ENCODE data around the gene MRFAP1.
"Not testable (repeated sequence)": the region's sequence is repeated elsewhere in the genome, so short reads cannot be mapped to it uniquely, and the experiment has no call there.

Gene MRFAP1

GRCh38 chr4:6641164-6641970, 882 bp downstream of the MRFAP1 start:
- Histone ChIP-seq H3K4me1 (ENCODE audit: control insufficient read depth, insufficient read depth, low read length) (peaks cover 14% of the 10 kb centered on the region), H3K27ac (ENCODE audit: low read depth, low read length) (peak overlapping the region; percentile 89; the same call in 1 of the 2 replicates), H3K9ac (ENCODE audit: low read length) (peak overlapping the region; percentile 95), H3K36me3 (ENCODE audit: control insufficient read depth, insufficient read depth, low read length) (peaks cover 16% of the 10 kb centered on the region), H3K4me3 (ENCODE audit: low read depth, low read length) (peak overlapping the region; percentile 98), H3K9me3 (ENCODE audit: control insufficient read depth, insufficient read depth, low read depth, low read length) (no peaks in the 10 kb centered on the region), H3K27me3 (ENCODE audit: control insufficient read depth, insufficient read depth, low read length) (no peaks in the 10 kb centered on the region)

DNA sequence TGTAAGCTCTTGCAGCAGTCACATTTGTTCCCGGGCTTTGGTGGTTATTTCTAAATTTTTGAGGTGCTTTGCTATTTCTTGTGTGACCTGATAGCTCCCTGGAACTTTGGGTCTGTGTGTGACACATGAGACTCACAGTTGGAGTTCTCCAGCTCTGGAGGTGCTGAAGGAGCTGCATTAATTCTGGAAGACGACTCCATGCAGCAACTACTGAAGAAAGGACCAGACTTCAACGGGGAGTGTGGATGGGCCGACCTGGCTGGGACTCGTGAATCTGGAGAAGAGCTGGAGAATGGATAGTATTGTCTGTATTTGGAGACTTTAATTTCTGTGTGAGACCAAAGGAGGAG, 1.5 kb downstream of the MRFAP1 start:
- Histone ChIP-seq H3K27ac (ENCODE audit: low read depth, low read length) (no peak overlapping the region), H3K4me1 (ENCODE audit: control insufficient read depth, insufficient read depth, low read length) (peaks cover 14% of the 10 kb centered on the region), H3K36me3 (ENCODE audit: control insufficient read depth, insufficient read depth, low read length) (peaks cover 16% of the 10 kb centered on the region), H3K9me3 (ENCODE audit: control insufficient read depth, insufficient read depth, low read depth, low read length) (no peaks in the 10 kb centered on the region), H3K4me3 (ENCODE audit: low read depth, low read length) (peak overlapping the region; percentile 98), H3K27me3 (ENCODE audit: control insufficient read depth, insufficient read depth, low read length) (no peaks in the 10 kb centered on the region), H3K9ac (ENCODE audit: low read length) (peak overlapping the region; percentile 95)

- Histone ChIP-seq H3K4me1 (ENCODE audit: control insufficient read depth, insufficient read depth, low read length) (peaks cover 14% of the 10 kb centered on the region), H3K9me3 (ENCODE audit: control insufficient read depth, insufficient read depth, low read depth, low read length) (no peaks in the 10 kb centered on the region), H3K4me3 (ENCODE audit: low read depth, low read length) (0 out of 2 replicates have a peak overlapping the region, but pooled peaks have one; percentile 0), H3K27me3 (ENCODE audit: control insufficient read depth, insufficient read depth, low read length) (no peaks in the 10 kb centered on the region), H3K27ac (ENCODE audit: low read depth, low read length) (no peak overlapping the region), H3K9ac (ENCODE audit: low read length) (no peak overlapping the region), H3K36me3 (ENCODE audit: control insufficient read depth, insufficient read depth, low read length) (peaks cover 16% of the 10 kb centered on the region)
These were observed 2.8 kb downstream of the MRFAP1 start for GRCh38 chr4:6643141-6643847.

DNA sequence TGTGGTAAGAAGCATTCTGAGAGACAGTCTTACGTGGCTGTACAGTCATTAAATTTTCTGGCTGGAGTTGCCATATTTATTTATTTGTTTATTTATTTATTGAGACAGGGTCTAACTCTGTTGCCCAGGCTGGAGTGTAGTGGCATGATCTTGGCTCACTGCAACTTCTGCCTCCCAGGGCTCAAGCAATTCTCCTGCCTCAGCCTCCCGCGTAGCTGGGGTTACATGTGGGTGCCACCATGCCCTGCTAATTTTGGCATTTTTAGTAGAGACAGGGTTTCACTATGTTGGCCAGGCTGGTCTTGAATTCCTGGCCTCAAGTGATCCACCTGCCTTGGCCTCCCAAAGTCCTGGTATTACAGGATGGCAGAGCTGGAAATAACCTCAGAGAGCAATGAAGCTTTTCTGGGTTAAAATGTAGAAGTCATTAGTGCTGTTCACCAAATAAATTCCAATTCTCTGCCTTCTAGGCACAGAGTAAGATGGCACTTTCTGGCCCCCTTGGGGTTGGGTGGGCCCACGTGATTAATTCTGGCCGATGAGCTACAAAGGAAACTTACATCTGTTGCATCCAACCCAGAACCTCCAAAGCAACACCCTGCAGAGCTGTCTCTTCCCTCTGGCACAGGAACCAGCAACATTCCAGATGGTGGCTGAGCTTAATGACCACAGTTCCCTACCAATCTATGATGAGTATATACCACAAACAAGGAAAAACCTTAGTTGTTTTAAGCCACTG, 4.5 kb downstream of the MRFAP1 start:
- Histone ChIP-seq H3K4me3 (ENCODE audit: low read depth, low read length) (no peak overlapping the region), H3K36me3 (ENCODE audit: control insufficient read depth, insufficient read depth, low read length) (peaks cover 16% of the 10 kb centered on the region), H3K9me3 (ENCODE audit: control insufficient read depth, insufficient read depth, low read depth, low read length) (no peaks in the 10 kb centered on the region), H3K27ac (ENCODE audit: low read depth, low read length) (no peak overlapping the region), H3K27me3 (ENCODE audit: control insufficient read depth, insufficient read depth, low read length) (no peaks in the 10 kb centered on the region), H3K4me1 (ENCODE audit: control insufficient read depth, insufficient read depth, low read length) (peaks cover 14% of the 10 kb centered on the region), H3K9ac (ENCODE audit: low read length) (no peak overlapping the region)

DNA sequence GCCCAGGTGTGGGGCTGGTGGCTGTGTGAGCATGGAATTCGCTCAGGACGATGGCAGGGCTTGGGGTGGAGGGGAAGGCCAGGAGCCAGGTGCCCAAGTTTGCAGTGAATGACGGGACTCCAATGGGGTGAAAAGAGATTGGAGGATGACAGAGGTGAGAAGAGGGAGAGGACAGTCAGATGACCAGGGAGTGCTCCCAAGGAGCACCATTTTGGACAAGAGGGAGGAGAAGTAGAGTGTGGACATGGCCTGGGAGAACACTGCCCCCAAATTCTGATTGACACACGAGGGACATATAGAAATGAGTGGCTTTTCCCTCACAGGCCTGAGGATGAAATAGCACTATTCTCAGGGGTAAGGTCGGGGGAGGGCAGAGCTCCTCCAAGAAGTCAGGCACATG, 6.7 kb downstream of the MRFAP1 start:
- Histone ChIP-seq H3K27me3 (ENCODE audit: control insufficient read depth, insufficient read depth, low read length) (no peaks in the 10 kb centered on the region), H3K9me3 (ENCODE audit: control insufficient read depth, insufficient read depth, low read depth, low read length) (no peaks in the 10 kb centered on the region), H3K36me3 (ENCODE audit: control insufficient read depth, insufficient read depth, low read length) (peaks cover 9% of the 10 kb centered on the region), H3K27ac (ENCODE audit: low read depth, low read length) (no peak overlapping the region), H3K4me3 (ENCODE audit: low read depth, low read length) (no peak overlapping the region), H3K9ac (ENCODE audit: low read length) (no peak overlapping the region), H3K4me1 (ENCODE audit: control insufficient read depth, insufficient read depth, low read length) (peaks cover 9% of the 10 kb centered on the region; the same call in 1 of the 2 replicates)

DNA sequence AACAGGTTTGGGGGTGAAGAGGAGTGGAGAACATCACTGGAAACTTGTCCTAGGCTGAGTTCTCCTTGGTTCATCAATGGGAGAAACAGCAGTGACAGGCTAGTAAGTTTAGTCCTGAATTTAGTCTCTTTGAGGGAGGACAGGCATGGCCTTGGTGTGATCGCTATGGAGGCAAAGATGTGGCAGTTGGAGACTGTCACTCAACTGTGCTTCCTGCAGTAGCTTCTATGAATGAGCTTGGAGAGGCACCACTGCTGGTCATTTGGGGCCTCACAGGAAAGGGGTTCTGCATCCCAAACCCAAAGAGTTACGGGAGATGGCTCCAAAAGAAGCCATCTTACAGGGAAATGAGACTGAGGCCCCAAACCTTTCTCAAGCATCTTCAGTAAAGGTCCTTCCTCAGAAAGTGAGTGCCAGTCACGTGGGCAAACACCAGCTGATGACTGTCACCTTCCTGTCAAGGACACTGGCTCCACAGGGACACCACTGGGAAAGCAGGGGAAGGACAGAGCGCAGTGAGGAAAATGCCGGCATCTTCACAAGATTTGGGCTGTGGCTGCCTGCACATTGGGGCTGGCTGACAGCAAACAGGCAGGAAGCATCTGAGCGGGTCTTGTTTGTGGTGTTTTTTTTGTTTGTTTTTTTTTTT, 7.2 kb downstream of the MRFAP1 start:
- Histone ChIP-seq H3K4me1 (ENCODE audit: control insufficient read depth, insufficient read depth, low read length) (0 out of 2 replicates have a peak, but pooled peaks cover 6% of the 10 kb centered on the region), H3K36me3 (ENCODE audit: control insufficient read depth, insufficient read depth, low read length) (peaks cover 4% of the 10 kb centered on the region), H3K9me3 (ENCODE audit: control insufficient read depth, insufficient read depth, low read depth, low read length) (no peaks in the 10 kb centered on the region), H3K9ac (ENCODE audit: low read length) (no peak overlapping the region), H3K4me3 (ENCODE audit: low read depth, low read length) (no peak overlapping the region), H3K27me3 (ENCODE audit: control insufficient read depth, insufficient read depth, low read length) (no peaks in the 10 kb centered on the region), H3K27ac (ENCODE audit: low read depth, low read length) (no peak overlapping the region)

GRCh38 chr4:6649216-6649615, 8.7 kb downstream of the MRFAP1 start:
- no peaks in the 10 kb centered on the region for H3K9me3 ChIP-seq (ENCODE audit: control insufficient read depth, insufficient read depth, low read depth, low read length)
- no peak overlapping the region for H3K4me3 ChIP-seq (ENCODE audit: low read depth, low read length)
- no peaks in the 10 kb centered on the region for H3K4me1 ChIP-seq (ENCODE audit: control insufficient read depth, insufficient read depth, low read length)
- no peak overlapping the region for H3K9ac ChIP-seq (ENCODE audit: low read length)
- H3K27me3 ChIP-seq (ENCODE audit: control insufficient read depth, insufficient read depth, low read length) = no peaks in the 10 kb centered on the region
- H3K36me3 ChIP-seq (ENCODE audit: control insufficient read depth, insufficient read depth, low read length) = no peaks in the 10 kb centered on the region
- H3K27ac ChIP-seq (ENCODE audit: low read depth, low read length) = no peak overlapping the region

- H3K4me1 ChIP-seq (ENCODE audit: control insufficient read depth, insufficient read depth, low read length); H3K27ac ChIP-seq (ENCODE audit: low read depth, low read length); H3K4me3 ChIP-seq (ENCODE audit: low read depth, low read length); H3K36me3 ChIP-seq (ENCODE audit: control insufficient read depth, insufficient read depth, low read length); H3K9me3 ChIP-seq (ENCODE audit: control insufficient read depth, insufficient read depth, low read depth, low read length); H3K9ac ChIP-seq (ENCODE audit: low read length): not testable (repeated sequence)
- H3K27me3 ChIP-seq (ENCODE audit: control insufficient read depth, insufficient read depth, low read length) = peaks cover 13% of the 10 kb centered on the region
These were observed 13.7 kb downstream of the MRFAP1 start for GRCh38 chr4:6654211-6654610.

GRCh38 chr4:6655291-6655690, 14.8 kb downstream of the MRFAP1 start:
- H3K9me3 ChIP-seq (ENCODE audit: control insufficient read depth, insufficient read depth, low read depth, low read length); H3K27ac ChIP-seq (ENCODE audit: low read depth, low read length); H3K36me3 ChIP-seq (ENCODE audit: control insufficient read depth, insufficient read depth, low read length); H3K9ac ChIP-seq (ENCODE audit: low read length); H3K4me1 ChIP-seq (ENCODE audit: control insufficient read depth, insufficient read depth, low read length); H3K4me3 ChIP-seq (ENCODE audit: low read depth, low read length): not testable (repeated sequence)
- H3K27me3 ChIP-seq (ENCODE audit: control insufficient read depth, insufficient read depth, low read length) = peaks cover 20% of the 10 kb centered on the region

GRCh38 chr4:6655924-6656323, 15.4 kb downstream of the MRFAP1 start:
- peaks cover 23% of the 10 kb centered on the region for H3K27me3 ChIP-seq (ENCODE audit: control insufficient read depth, insufficient read depth, low read length)
- no peak overlapping the region for H3K9ac ChIP-seq (ENCODE audit: low read length)
- H3K27ac ChIP-seq (ENCODE audit: low read depth, low read length) = no peak overlapping the region
- H3K4me1 ChIP-seq (ENCODE audit: control insufficient read depth, insufficient read depth, low read length) = peaks cover 9% of the 10 kb centered on the region
- no peaks in the 10 kb centered on the region for H3K9me3 ChIP-seq (ENCODE audit: control insufficient read depth, insufficient read depth, low read depth, low read length)
- H3K36me3 ChIP-seq (ENCODE audit: control insufficient read depth, insufficient read depth, low read length) = no peaks in the 10 kb centered on the region
- H3K4me3 ChIP-seq (ENCODE audit: low read depth, low read length) = no peak overlapping the region
